IPS DF 19.7 (cell line): Measurements from ENCODE around the gene OR5V1.
"Not testable (repeated sequence)": the region's sequence is repeated elsewhere in the genome, so short reads cannot be mapped to it uniquely, and the experiment has no call there.

Experiments used
- DNase-seq: peaks from one replicate; pipeline ENCODE4 v3.0.0-alpha.2; 2013; ENCODE audit warnings: low read depth, low spot score

The OR5V1 gene

DNA sequence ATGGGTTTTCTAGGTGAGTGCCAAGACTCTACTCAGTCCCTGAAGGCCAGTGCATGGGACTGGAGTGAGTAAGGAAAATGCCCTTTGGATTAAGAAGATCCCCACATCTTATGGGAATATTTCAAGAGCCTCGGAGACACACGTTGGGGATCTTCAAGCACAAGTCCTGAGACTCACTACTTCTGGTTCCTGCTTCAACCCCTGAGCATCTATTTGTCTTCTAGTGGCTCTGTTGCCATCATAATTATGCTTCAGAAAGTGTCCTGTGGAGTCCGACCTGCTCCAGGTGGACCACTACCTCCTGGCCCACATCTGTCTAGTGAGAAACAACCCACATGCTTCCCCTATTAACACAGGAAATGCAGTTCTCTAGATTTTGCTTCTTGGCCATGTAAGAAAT lies at the start of gene OR5V1:
OR5V1 (minus strand) TSS at position 101 of the 400 bp plus-strand sequence. CDS start 12,670 bp downstream, outside the sequence.
- DNase-seq = no peak

DNA sequence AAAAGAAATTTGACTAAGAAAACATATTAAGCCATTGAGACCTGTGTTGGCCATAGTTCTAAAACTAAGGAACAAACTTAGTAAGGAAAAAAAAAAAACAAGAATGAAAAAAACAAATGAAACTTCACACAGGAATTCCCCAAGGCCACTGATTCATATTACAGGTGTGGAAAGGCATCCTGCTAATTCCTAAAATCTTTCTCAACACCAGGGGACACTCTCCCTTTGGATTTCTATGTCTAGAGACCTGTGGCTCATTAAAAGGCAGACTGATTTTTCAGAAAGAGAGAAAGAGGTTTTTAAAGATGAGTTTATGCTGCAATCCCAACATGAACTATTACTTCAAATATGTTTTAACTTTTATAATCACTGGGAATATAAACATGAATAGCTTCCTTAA lies 45.9 kb upstream of the OR5V1 start, which contains the start of gene OR12D1:
OR12D1 (plus strand) TSS at position 341 of the 400 bp plus-strand sequence.
- no peak for DNase-seq

DNA sequence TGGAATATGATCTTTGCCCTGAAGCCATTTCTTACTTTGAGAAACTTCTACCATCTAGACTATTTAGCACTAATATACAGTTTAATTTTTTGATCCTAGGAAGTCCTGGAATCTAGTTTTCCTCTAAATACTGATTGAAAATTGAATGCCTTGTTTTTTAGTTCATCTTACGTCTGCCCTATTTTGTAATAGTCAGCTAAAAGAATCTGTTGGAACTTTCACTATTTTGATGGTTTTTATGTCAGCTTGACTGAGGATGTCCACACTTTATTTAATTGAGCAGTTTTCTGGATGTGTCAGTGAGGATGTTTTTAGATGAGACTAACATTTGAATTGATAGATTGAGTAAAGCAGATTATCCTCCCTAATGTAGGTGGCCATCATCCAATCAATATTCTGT lies 35.1 kb upstream of the OR5V1 start:
- DNase-seq = no peak

DNA sequence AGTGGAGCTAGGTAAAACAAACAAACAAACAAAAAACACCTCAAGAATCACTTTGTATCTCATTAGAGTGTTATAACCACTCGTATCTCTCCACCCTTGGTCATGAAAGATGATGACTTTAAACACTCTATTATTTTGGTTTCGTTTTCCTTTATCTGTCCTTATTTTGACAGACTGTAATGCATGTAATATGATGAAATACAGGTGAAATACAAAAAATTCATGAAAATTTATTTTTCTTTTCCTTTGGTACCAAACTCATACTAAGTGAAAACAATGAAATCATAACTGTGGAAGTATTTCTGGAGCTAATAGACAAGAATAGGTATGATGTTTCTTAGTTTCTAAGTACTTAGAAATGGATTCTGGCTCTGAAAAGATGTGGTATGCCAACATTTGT lies 30.9 kb upstream of the OR5V1 start:
- no peak for DNase-seq

DNA sequence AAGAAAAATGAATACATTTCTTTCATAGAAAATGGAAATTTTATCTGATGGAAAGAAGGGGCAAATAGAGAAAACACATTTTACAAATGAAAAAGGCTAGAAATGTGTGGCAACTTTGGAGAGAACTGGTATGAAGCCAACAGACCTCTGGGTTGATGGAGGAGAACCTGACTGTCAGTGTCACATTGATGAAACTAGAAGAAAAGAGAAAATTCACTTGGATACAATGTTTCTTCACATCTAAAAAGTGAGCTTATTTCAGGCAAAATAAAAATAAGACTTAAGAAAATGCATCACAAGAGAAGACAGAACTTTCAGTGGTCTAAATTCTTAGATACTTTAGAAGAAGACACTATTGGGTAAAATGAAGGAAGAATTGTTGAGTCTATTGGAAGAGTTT lies 26.7 kb upstream of the OR5V1 start, which contains the start of gene OR12D2:
OR12D2 (plus strand) TSS at position 301 of the 400 bp plus-strand sequence. CDS start 1,069 bp downstream, outside the sequence.
- no peak for DNase-seq

DNA sequence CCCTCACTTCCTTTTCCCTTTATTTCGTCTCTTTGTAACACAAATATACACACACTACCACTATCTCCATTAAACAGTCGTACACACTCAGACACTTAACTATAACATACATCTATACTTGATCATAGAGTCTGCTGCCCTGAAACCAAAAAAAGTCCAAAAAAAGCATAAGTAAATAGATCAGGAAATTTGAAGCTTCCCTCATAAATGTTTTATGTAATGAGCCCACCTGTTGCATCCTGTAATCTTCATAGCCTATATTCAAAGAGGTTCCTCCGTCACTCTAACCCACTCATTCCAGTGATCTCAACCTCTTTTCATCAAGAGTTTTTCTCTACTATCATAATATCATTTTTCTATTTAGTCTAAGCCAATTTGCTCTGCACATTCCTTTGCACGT lies 19.9 kb upstream of the OR5V1 start:
- no peak for DNase-seq

DNA sequence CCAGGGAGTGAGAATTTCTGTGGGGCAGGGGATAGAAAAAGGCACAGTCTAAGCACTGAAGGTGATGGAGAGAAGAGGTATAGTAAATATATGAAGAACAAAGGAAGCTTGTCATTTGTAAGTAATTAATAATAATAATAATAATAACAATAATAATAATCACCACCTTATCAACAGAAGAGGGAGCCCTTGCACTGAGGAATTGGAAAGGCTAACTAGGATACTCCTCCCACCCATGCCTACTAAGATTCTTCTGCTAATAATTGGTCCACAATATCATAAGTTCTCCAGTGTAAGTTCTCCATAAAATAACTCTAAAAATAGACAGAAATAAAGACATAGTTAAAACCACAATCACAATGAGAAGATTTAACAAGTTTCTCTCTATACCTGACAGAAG lies 7.3 kb upstream of the OR5V1 start:
- no peak for DNase-seq

DNA sequence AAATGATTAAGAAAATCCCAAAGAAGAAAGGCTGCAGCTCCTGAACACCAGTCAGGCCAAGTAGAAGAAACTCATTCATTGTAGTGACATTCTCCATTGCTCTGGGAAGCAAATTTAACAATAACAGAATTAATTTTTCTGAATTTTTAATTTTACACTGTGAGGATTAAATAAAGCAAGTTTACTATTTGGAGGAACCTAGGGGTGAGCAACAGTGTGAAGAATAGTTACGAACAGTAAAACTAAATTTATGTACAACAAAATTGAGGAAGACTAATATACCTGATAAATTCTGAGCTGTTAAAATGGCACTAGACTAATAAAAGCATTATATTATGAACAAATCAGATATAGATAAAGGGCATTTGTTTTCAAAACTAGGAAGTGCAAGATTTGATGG lies 6.5 kb upstream of the OR5V1 start, which contains the start of gene OR12D3:
OR12D3 (minus strand) TSS at position 101 of the 400 bp plus-strand sequence; CDS start at position 97, 4 bp downstream.
- no peak for DNase-seq

DNA sequence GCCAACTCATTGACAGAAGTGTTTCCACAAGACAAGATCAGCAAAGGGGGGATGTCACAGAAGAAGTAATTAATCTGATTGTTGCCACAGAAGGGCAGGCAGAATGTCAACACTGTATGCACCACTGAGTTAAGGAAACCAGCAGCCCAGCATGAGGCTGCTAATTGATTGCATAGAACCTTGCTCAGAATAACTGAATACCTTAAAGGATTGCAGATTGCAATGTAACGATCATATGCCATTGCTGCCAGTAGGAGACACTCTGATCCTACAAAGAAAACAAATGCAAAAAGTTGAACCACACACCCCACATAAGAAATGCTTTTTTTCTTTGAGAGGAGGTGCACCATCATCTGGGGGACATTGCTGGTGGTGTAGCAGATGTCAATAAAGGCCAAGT lies 13.1 kb downstream of the OR5V1 start:
- no peak for DNase-seq

DNA sequence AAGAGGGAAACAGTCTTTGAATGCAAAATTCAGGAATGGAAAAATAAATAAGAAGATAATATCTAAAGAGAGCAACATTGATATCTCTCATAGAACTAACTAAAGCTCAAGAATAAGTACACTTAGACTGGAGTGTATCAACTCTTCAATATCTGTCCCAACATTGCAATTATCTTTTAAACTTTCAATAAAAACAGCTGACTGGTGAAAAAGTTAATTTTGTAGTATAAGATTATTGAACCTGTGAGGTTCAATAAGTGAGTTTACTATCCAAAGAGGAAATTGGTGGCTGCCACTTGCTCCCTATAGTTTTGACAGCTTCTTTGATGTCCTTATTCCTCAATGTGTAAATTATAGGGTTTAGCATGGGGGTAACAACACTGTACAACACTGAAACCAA lies 13.7 kb downstream of the OR5V1 start:
- DNase-seq = no peak

DNA sequence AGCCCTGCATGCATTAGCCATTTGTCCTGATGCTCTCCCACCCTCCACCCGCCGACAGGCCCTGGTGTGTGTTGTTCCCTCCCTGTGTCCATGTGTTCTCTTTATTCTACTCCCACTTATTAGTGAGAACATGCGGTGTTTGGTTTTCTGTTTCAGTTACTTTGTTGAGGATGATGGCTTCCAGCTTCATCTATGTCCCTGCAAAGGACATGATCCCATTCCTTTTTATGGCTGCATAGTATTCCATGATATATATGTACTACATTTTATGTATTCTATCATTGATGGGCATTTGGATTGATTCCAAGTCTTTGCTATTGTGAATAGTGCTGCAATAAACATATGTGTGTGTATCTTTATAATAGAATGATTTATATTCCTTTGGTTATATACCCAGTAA lies 19.3 kb downstream of the OR5V1 start:
- DNase-seq = not testable (repeated sequence)

DNA sequence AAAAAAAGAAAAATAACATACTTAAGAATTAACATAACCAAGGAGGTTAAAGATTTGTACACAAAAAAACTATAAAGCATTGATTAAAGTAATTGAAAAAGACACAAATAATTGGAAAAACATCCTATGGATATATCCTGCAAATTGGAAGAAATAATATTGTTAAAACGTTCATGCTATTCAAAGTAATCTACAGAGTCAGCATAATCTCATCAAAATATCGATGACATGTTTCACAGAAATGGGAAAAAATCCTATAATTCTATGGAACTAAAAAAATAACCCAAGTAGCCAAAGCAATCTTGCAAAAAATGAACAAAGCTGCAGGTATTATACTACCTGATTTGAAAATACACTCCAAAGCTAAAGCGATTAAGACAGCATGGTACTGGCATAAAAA lies 23.3 kb downstream of the OR5V1 start:
- no peak for DNase-seq

DNA sequence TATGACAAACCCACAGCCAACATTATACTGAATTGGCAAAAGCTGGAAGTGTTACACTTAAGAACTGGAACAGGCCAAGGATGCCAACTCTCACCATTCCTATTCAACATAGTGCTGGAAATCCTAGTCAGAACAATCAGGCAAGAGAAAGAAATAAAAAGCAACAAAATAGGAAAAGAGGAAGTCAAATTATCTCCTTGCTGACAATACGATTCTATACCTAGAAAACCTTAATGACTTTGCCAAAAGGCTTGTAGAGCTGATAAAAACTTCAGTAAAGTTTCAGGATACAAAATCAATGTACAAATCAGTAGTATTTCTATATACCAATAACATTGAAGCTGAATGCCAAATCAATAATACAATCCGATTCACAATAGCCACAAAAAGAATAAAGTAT lies 32.4 kb downstream of the OR5V1 start:
- DNase-seq = no peak

DNA sequence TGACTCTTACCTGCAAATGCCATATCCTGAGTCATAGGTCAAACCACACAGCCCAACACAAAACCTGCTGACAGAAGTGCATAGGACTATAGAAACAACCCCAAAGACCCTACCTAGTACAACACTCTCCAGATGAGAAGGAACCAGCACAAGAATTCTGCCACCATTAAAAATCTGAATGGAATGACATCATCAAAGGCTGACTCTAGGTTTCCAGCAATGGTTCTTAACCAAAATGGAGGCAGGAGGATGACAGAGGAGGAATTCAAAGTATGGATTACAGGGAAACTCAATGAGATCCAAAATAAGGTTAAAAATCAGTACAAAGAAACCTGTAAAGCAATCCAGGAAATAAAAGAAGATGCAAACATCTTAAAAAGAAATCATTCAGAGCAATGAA lies 36.0 kb downstream of the OR5V1 start:
- no peak for DNase-seq

DNA sequence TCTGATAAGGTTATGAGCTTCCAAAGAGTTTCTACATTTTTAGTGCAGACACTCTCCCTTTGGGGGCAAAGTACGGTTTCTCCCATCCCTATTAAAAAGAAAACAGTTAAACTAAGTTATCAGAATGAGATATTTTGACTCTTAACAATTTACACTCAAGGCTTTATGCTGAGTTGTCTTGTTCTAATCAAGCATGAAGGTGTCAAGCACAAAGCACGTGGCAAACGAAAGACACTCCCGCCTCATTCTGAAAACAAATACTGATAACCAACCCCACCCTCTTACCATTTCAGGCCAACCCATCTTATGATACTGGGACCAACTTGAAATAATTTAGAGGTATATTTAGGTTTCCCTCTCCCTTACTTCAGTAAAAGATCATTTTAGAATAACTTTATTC lies 42.9 kb downstream of the OR5V1 start:
- no peak for DNase-seq

DNA sequence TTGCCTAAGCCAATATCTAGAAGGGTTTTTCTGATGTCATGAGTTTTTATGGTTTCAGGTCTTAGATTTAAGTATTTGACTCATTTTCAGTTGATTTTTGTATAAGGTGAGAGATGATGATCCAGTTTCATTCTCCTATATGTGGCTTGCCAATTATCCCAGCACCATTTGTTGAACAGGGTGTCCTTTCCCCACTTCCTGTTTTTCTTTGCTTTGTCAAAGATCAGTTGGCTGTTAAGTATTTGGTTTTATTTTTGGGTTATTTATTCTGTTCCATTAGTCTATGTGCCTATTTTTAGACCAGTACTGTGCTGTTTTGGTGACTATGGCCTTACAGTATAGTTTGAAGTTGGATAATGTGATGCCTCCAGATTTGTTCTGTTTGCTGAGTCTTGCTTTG lies 45.3 kb downstream of the OR5V1 start:
- not testable (repeated sequence) for DNase-seq

DNA sequence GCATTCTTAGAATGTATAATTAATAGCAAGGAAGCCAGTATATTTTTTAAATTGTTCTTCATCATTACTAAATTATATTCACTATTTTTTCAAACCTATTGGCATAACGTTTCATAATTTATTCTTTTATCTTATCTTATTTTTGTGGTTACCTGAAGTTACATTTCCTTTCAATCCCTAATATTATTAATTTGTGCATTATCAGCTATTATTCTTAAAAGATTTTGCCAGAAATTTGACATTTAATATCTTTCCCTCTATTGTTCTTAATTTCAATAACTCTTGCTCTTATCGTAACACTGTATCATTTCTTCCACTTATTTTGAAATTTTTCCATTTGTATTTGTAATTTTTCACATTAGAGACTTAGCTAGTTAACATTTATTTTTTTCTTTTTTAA lies 48.7 kb downstream of the OR5V1 start:
- no peak for DNase-seq
